AG04449 (cell line): ENCODE data around the gene GUCY2C.

ENCODE experiments used
- CTCF ChIA-PET: fragments of 350-600 bp; formaldehyde crosslinking; extraction: SDS; loops from one replicate; lab custom pipeline; 2021; ENCODE audit warnings: antibody characterized with exemption; lab: Yijun Ruan, JAX
- POLR2A ChIA-PET: fragments of 400-600, 350-600 bp; formaldehyde crosslinking; extraction: SDS; loops from one replicate; lab custom pipeline; 2020; ENCODE audit warnings: antibody characterized with exemption, inconsistent platforms; lab: Yijun Ruan, JAX
- DNase-seq: peaks from one replicate; pipeline ENCODE4 v3.0.0-alpha.2; 2010; ENCODE audit warnings: low read depth, low spot score
- H3K4me3 ChIP-seq: 2 replicates; pipeline ENCODE4 v1.5.1; 2011; ENCODE audit warnings: low read depth, mild to moderate bottlenecking, control low read depth, low read length
- CTCF ChIP-seq: IDR thresholded peaks from one replicate; pipeline ENCODE4 v1.5.1; 2011; ENCODE audit warnings: mild to moderate bottlenecking, moderate library complexity, low read length, control low read depth, inconsistent platforms; ENCODE audit not compliant: insufficient read depth; ENCODE audit errors: missing control alignments

Gene GUCY2C

GRCh38 chr12:14612250-14612649 lies 84.1 kb downstream of the GUCY2C start:
- H3K4me3 ChIP-seq: no peak overlapping the region
- ChIA-PET POLR2A (no interaction called here), CTCF (interaction anchor here (1.2 to 1.8 kb wide), 2 partner anchors 12 to 374 kb away, joined by 3 to 10 read pairs; no protein-coding TSS in a partner anchor)
- no peak for TF ChIP-seq CTCF
- DNase-seq: no peak

- POLR2A ChIA-PET: no interaction called here
Observed at GRCh38 chr12:14611640-14612203, 84.7 kb downstream of the GUCY2C start.

GRCh38 chr12:14607568-14607967 lies 88.8 kb downstream of the GUCY2C start:
- no peak overlapping the region for H3K4me3 ChIP-seq
- TF ChIP-seq CTCF: no peak
- CTCF ChIA-PET: no interaction called here
- no peak for DNase-seq
- POLR2A ChIA-PET: no interaction called here

More at GRCh38 chr12:14611640-14612203, 84.7 kb downstream of the GUCY2C start:
- TF ChIP-seq CTCF: no peak
- no peak for DNase-seq
- no peak overlapping the region for H3K4me3 ChIP-seq
- CTCF ChIA-PET: interaction anchor here (1.8 to 2.7 kb wide), 2 partner anchors 8 to 374 kb away, joined by 10 read pairs; no protein-coding TSS in a partner anchor

- H3K4me3 ChIP-seq: no peak overlapping the region
- no peak for DNase-seq
- CTCF ChIA-PET: no interaction called here
- POLR2A ChIA-PET: no interaction called here
- TF ChIP-seq CTCF: no peak
Observed at GRCh38 chr12:14605401-14605989, 90.9 kb downstream of the GUCY2C start.

GRCh38 chr12:14601692-14602478 lies 94.5 kb downstream of the GUCY2C start:
- no peak for DNase-seq
- TF ChIP-seq CTCF: no peak
- ChIA-PET POLR2A (no interaction called here), CTCF (no interaction called here)
- H3K4me3 ChIP-seq: no peak overlapping the region

GRCh38 chr12:14597480-14597879 lies 98.9 kb downstream of the GUCY2C start:
- ChIA-PET CTCF (no interaction called here), POLR2A (no interaction called here)
- TF ChIP-seq CTCF: no peak
- DNase-seq: no peak
- no peak overlapping the region for H3K4me3 ChIP-seq
